Posterior vena cava (tissue), 2 donors: ENCODE results near the gene ZC3H11A. TPM values are rescaled to one million over a fixed set of nuclear protein-coding genes. Genes with fewer than 3 reads are reported as not detected.
"Not testable (repeated sequence)": the region's sequence is repeated elsewhere in the genome, so short reads cannot be mapped to it uniquely, and the experiment has no call there.

Experiments
- DNase-seq: peaks from one replicate; pipeline ENCODE4 v3.0.0-alpha.2; 2020; ENCODE audit warnings: low spot score
- intact Hi-C, 2 donors: fragments of 100-400 bp; cut with DNase I; formaldehyde crosslinking; loops; one replicate each; pipeline versions ENCODE4 v1.14.1 to v1.14.2; 2022 to 2023
- long read RNA-seq, 2 donors: library from polyadenylated mRNA; unstranded; transcript quantifications; one replicate each; pipeline ENCODE4 v2.0.0, GENCODE V29; 2020 to 2021
- total RNA-seq, 2 donors: library from RNA; stranded (reverse); fragmentation: NEBNext Ultra II Directional; extraction: Animal tissue kit (Norgen Biotek cat#: 25700); gene quantifications; one replicate each; pipeline ENCODE4 v1.2.1, GENCODE V29; 2021
- donor health status: DM: yes; HTN: yes; CAD: no.
- donor health status: DM: yes; HTN: yes; CAD: no.

Gene ZC3H11A
- 10 to 100 TPM; 58.1 to 58.7 TPM for total RNA-seq
- long read RNA-seq, donor 1, partial matches to known transcripts, result 3 of 9 reads
- long read RNA-seq, donor 1, other reads (novel, unspliced or antisense), result 6 of 9 reads
- long read RNA-seq, donor 2, partial matches to known transcripts, result 5 of 6 reads
- long read RNA-seq, donor 2, other reads (novel, unspliced or antisense), result 1 of 6 reads

DNA sequence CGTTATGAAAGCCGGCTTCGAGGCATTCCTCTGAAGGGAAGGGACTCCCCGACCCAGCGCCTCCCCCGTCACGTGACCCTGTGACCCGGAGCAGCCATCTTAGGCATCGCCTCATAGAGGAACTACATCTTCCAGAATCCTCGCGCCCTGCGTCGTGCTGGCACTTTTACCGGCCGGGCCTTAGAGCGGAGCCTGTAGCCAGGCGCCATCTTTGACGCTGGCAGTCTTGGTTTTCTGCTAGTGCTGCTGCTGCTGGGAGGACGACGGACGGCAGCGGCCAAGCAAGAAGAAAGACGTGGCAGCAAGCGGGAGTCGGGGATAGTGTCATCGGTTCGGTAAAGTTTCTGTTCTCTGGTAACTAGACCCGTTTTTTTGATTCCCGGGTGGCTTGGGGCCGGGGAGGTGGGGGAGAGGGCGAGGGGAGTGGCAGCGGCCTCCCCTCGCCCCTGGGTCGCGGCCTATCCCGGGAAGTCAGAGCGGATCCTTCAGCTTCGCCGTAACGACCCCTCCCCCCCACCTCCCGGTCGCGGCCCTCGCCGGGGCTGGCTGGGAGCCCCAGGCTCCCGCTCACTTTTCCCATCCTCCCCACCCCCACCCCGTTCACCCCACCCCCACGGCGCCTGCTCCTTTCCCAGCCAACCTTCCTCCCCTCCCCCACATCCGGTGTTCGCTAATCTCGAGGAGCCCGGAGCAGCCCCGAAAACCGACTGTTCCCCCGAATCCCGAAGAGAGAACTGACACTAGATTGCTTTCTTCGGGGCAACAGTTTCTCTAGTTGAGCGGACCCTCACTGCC lies at the start of gene ZC3H11A, which contains the start of gene ZBED6:
Gene ZC3H11A, plus strand, starts transcription at position 183 of the 795 bp plus-strand sequence. CDS start 21,448 bp downstream, outside the sequence.
Gene ZBED6, plus strand, starts transcription at position 183 of the 795 bp plus-strand sequence. CDS start 1,900 bp downstream, outside the sequence.
- intact Hi-C loops, result no loop called here

DNA sequence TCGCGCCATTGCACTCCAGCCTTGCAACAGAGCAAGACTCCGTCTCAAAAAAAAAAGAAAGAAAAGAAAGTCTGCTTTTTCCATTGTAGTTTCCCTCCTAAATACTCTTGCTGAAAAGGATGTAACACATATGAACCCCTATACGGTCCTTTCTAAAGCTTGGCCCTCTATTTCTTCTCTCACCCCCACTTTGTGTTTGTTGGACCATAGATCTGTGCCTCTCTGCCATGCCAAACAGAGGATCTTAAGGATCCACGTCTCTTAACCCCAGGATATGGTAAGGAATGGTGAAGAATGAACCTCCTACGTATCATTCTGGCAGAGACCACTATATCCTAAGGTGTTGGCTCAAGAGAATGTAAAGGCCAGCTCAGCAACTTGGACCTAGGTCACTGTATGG lies 49.1 kb upstream of the ZC3H11A start:
- no peak for DNase-seq
- intact Hi-C loops, result no loop called here

More for the DNA sequence above, at the start of gene ZC3H11A, which contains the start of gene ZBED6:
- peak; percentile 100 for DNase-seq

DNA sequence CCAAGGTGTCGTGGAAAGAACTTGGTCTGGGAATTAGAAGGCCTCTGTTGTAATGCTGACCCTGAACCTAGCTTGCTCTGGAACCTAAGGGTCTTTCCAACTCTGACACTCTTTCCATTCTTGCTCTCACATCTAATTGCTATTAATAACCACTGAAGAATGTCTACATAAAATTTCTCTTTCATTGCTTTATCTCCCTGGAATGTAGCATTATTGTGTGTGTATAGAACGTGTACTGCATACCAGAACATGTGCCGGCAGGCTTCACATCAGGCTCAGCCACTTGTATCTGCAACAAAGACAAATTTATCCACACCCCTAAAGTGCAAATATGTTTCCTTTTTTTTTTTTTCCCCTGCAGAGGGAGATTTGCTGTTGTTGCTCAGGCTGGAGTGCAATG lies 44.4 kb upstream of the ZC3H11A start:
- no peak for DNase-seq
- intact Hi-C loops, result no loop called here

DNA sequence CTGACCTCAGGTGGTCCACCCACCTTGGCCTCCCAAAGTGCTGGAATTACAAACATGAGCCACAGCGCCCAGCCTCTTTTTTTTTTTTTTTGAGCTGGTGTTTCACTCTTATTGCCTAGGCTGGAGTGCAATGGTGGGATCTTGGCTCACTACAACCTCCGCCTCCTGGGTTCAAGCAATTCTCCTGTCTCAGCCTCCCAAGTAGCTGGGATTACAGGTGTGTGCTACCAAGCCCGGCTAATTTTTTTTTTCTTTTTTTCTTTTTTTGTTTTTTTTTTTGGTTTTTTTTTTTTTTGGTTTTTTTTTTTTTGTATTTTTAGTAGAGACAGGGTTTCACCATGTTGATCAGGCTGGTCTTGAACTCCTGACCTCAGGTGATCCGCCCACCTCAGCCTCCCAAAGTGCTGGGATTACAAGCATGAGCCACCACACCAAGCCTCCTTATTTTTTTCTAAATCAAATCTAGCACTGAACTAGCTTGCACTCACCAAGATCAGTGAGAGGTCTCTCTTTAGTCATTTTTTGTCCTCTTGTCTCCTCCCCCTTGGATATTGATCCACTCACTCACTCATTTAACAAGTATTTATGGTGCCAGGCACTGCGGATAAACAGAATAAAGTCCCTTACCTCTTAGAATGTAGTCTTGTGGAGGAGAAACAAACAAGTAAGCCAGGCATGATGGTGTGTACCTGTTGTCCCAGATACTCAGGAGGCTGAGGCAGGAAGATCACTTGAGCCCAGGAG lies 43.6 kb upstream of the ZC3H11A start:
- intact Hi-C loops, DNase-seq: not testable (repeated sequence)

DNA sequence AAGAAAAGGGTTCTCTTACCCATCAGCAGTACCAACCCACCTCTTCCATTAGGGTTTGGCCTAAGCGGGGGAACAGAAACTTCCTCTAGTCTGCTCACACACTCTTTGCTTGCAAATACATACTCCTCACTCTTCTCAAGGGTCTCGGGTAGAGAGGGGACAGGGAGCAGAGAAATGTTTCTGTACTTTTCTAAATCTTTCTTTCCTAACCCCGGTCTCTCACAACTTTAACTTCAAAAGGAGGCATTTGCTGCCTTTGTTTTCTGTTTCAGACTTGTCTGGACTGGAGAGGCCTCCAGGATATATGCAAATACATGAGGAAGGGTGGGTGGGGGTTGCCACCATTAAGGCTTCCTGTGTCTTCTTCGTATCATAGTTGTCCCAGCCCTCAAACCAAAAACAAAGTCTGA lies 41.0 kb upstream of the ZC3H11A start:
- DNase-seq, result no peak

DNA sequence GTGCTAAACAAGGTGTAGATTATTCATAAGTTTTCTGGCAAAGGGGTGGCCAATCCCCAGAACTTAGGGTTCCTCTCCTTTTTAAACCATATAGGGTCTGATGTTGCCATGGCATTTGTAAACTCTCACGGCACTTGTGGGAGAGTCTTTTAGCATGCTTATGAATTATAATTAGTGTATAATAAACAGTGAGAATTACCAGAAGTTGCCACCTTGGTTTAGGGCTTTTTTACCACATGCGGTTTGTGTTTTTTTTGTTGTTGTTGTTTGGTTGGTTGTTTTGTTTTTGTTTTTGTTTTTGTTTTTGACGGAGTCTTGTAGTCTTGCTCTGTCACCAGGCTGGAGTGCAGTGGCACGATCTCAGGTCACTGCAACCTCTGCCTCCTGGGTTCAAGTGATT lies 39.4 kb upstream of the ZC3H11A start:
- no peak for DNase-seq
- intact Hi-C loops, result no loop called here

More for the DNA sequence above, 41.0 kb upstream of the ZC3H11A start:
- intact Hi-C loops, result no loop called here

DNA sequence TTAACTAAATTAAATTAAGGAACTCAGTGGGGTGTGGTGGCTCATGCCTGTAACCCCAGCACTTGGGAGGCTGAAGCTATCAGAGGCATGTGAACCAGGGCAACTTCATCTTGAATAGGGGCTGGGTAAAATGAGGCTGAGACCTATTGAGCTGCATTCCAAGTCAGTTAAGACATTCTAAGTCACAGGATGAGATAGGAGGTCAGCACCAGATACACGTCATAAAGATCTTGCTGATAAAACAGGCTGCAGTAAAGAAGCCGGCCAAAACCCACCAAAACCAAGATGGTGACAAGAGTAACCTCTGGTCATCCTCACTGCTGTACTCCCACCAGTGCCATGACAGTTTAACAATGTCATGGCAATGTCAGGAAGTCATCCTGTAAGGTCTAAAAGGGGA lies 36.7 kb upstream of the ZC3H11A start:
- DNase-seq, intact Hi-C loops: not testable (repeated sequence)

DNA sequence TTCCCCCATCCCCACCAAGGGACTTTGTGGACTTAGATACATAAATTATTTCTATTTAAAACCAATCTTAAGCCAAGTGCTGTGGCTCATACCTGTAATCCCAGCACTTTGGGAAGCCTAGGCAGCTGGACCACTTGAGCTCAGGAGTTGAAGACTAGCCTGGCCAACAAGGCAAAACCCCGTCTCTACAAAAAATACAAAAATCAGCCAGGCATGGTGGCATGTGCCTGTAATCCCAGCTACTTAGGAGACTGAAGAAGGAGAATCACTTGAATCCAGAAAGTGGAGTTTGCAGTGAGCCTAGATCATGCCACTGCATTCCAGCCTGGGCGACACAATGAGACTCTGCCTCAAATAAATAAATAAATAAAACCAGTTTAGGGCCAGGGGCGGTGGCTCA lies 34.9 kb upstream of the ZC3H11A start:
- intact Hi-C loops, result no loop called here
- DNase-seq, result no peak

DNA sequence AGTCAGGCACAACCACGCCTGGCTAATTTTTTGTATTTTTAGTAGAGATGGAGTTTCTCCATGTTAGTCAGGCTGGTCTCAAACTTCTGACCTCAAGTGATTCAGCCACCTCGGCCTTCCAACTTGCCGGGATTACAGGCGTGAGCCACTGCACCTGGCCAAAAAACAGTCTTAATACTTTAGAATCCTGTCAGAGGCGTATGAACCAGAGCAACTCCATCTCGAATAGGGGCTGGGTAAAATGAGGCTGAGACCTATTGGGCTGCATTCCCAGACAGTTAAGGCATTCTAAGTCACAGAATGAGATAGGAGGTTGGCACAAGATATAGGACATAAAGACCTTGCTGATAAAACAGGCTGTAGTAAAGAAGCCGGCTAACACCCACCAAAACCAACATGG lies 33.5 kb upstream of the ZC3H11A start:
- intact Hi-C loops, DNase-seq: not testable (repeated sequence)

DNA sequence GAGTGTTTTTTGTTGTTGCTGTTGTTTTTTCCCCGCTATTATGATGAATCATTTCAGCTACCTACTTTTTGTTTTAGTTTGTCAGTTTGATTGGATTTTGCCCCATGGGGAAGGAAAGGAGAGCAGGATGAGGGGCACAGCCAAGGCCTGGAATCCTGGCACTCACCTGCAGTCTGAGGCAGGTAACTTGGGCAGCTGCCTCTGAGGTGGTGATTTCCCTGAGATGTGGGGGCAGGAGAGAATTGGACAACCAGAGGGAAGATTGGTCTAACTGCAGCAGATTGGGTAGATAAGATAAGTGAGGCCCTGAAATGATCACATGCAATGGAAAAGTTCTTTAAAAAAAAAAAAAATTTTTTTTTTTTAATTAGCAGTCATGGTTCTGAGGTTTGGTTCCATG lies 31.9 kb upstream of the ZC3H11A start:
- no peak for DNase-seq
- intact Hi-C loops, result no loop called here

DNA sequence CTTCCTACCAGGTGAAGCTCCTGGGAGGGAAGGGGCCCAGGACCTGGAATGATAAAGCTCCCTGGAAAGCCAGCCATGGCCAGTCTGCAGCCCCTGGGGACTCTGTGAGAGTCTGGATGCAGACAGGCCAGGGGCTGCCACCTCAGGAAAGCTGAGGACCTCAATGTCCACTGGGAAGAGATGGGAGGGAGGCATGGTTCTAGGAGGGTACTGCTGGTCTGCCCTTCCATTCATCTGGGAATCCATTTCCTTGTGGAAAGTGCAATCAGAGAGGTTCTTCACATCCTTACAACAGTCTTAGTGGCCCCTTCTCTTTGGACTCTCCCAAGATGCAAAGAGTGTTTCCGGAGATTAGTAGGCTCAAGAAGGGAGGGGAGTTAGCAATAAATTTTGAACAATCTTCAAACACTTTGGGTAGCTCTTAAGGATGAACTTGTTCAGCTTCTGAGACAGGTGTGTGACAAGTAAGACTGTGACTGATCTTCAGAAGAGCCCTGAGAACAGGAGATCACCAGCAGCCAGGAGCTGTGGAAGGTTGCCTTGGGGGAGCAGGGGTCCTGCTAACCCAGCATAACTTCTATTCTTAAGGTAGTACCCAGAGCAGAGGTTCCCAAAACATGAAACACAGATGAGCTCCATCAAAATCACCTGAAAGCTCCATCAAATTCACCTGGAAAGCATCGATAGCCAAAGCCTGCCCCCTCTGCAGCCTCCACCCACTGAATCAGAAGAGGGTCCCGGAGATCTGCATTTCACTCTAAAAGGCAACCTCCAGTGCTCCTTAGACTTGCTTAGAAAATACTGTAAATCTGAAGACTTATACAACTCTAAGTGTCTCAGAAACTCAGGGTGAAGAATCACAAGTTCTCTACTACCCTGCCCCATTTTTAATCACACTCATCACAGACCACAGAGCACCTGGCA lies 31.1 kb upstream of the ZC3H11A start:
- intact Hi-C loops, result no loop called here
- no peak for DNase-seq

DNA sequence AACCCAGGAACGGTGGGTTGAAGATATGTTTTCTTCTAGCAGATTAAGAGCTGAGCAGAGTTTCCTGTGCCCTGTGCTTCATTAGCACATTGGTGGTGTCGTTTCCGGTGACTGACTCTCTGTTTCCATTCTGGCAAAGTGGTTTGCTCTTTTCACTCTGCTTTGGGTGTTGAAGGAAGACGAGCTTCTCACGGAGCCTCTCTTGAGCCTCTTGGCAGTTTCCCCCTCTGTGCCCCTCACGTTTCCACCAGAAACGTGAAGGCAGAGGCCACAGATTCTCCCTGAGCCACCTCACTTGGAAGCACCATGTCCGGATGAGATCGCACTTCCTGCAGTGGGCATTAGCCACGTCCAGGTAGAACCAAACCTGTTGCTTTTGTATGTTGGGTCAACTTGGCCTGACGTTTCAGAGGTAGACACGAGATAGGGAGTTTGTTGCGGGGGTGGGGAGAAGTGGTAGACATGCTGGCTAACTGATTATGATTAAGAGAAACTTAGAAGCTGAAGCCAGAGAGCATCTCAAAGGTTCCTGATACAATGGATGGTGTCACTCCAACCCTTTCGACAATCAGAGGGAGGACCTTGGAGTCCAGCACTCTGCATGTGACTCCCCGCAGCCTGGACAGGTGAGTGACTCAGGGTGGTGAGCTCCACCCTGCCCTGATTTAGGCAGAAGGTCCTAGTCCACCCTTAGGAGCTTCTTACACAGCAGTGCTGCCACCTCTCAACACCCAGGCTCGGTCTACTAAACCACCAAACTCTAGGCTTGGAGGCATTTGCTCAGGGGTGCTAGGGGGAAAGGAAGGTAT lies 30.2 kb upstream of the ZC3H11A start, which contains the start of gene LAX1:
Gene LAX1, plus strand, starts transcription at position 155 of the 809 bp plus-strand sequence. Its CDS starts 383 bp downstream, at position 538.
- intact Hi-C loops, result no loop called here
- no peak for DNase-seq

DNA sequence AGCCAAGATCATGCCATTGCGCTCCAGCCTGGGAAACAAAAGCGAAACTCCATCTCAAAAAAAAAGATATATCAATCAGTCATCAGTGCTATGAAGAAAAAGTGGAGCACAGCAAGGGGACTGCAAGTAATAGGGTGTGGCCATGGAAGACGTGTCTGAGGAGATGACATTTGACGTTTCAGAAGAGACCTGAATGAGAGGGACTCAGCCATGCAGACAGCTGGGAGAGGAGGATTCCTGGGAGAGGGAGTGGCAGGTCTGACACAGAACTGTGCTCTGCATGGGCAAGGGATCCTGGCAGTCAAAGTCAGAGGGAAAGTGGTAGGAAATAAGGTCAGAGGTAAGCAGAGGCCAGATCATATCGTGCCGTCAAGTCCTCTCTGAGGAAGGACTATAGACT lies 27.2 kb upstream of the ZC3H11A start:
- intact Hi-C loops, result no loop called here
- DNase-seq, result no peak

DNA sequence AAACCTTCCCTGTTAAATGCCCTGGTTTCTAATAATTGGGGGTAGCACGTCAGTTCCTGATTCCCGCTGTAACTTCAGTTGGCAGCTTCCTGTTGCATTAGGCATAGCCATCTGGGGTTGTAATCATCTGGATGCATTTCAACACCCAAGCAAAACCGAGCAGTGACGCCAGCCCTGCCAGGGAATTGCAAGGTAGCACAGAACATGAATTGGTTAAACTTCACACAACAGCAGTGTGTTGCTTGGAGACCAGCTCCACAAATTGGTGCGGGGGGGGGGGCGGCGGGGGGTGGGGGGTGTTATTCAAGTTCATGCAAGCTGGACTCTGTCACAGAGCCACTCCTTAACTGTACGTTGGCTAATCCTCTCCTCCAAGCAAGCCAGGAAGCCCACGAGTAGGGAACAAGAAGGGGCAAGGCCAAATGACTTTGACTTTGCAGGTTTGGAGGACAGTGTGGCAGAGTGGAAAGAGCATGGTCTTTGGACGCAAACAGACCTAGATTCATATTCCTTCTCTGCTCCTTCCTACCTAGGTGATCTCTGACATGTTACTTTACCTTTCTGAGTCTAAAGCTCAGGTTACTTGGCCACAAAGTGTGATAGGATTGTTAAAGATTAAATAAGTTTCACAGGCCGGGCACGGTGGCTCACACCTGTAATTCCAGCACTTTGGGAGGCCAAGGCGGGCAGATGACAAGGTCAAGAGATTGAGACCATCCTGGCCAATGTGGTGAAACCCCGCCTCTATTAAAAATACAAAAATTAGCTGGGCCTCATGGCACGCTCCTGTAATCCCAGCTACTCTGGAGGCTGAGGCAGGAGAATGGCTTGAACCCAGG lies 25.7 kb upstream of the ZC3H11A start:
- DNase-seq, result peak; percentile 88
- intact Hi-C loops, result no loop called here

DNA sequence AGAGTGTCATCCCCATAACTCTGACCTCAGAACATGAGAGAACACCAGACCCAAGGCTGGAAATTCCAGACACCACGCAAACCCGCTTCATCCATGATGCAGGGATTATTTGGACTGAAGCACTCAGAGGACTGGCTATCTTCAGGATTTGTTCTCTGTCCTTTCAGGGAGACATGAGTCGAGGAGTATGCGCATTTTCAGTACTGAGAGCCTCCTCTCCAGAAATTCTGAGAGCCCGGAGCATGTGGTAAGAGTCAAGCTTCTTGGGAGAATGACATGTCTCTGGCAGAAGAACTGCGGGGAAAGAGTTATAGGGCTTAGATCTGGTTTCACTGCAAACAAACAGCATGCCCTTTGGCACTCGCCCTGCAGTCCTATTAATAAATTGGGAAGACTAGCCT lies 23.5 kb upstream of the ZC3H11A start:
- DNase-seq, result no peak
- intact Hi-C loops, result no loop called here

DNA sequence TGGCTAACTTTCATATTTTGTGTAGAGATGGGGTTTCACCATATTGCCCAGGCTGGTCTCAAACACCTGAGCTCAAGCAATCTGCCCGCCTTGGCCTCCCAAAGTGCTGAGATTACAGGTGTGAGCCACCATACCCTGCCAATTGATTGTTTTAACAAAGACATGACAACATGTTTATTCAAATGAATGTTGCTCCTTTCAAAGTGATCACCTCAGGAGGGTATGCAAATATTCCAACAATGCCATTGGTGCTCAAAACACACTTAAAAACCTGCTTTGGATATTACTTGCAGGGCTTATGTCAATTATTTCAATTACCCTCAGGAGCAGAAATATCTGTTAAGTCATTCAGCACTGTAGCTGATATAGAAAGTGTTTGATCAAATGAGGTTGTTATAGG lies 22.6 kb upstream of the ZC3H11A start:
- DNase-seq, result no peak
- intact Hi-C loops, result no loop called here

DNA sequence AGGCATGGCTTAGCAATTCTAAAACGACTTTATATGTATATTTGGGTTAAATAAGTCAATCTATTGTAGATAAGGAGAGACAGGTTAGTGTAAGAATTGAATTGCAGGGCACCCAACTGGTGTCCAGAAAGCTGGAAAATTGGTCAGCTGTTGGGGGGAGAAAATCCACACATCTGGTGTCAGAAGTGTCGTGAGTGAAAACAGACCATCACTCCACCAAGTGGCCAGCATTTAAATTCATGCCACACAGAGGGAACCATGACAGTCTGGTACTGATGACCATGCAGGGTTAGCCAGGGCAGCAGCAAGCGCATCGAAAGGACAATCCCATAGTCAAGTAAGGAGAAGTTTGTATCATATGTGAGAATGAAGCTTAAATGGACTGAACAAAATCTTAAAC lies 18.8 kb upstream of the ZC3H11A start:
- intact Hi-C loops, result no loop called here
- DNase-seq, result no peak
